Measurements from ENCODE around the gene COL6A2.
"Not testable (repeated sequence)": the region's sequence is repeated elsewhere in the genome, so short reads cannot be mapped to it uniquely, and the experiment has no call there.

The COL6A2 gene

DNA sequence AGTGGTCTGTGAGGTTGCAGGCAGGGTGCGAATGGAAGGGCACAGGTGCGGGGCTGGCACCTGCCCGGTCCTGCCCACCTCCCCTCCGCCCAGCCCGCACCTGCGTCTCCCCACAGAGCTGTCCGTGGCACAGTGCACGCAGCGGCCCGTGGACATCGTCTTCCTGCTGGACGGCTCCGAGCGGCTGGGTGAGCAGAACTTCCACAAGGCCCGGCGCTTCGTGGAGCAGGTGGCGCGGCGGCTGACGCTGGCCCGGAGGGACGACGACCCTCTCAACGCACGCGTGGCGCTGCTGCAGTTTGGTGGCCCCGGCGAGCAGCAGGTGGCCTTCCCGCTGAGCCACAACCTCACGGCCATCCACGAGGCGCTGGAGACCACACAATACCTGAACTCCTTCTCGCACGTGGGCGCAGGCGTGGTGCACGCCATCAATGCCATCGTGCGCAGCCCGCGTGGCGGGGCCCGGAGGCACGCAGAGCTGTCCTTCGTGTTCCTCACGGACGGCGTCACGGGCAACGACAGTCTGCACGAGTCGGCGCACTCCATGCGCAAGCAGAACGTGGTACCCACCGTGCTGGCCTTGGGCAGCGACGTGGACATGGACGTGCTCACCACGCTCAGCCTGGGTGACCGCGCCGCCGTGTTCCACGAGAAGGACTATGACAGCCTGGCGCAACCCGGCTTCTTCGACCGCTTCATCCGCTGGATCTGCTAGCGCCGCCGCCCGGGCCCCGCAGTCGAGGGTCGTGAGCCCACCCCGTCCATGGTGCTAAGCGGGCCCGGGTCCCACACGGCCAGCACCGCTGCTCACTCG, 34.1 kb downstream of the COL6A2 start:
- DNase-seq (ENCODE audit: extremely low spot score), result no peak
- TF ChIP-seq L3MBTL2 (conservative IDR thresholded peaks at IDR 0.05) (no peak), ARNT (IDR thresholded peaks at IDR 0.05) (no peak), SUZ12 (IDR thresholded peaks at IDR 0.05) (no peak), FOXM1 (IDR thresholded peaks at IDR 0.05; ENCODE audit: borderline replicate concordance) (no peak), NFRKB (IDR thresholded peaks at IDR 0.05) (no peak), ZNF384 (IDR thresholded peaks at IDR 0.05) (no peak), SP1 (IDR thresholded peaks at IDR 0.05) (no peak), TARDBP (IDR thresholded peaks at IDR 0.05) (no peak), ELF4 (IDR thresholded peaks at IDR 0.05) (no peak), LEF1 (IDR thresholded peaks at IDR 0.05; ENCODE audit: borderline replicate concordance) (no peak), FOXK2 (IDR thresholded peaks at IDR 0.05) (no peak), BHLHE40 (IDR thresholded peaks at IDR 0.05; ENCODE audit: borderline replicate concordance) (no peak), FOXA1 (IDR thresholded peaks at IDR 0.05) (no peak), HDGF (IDR thresholded peaks at IDR 0.05; ENCODE audit: borderline replicate concordance) (no peak), CTBP1 (IDR thresholded peaks at IDR 0.05; ENCODE audit: borderline replicate concordance) (no peak)
- TF ChIP-seq, protein P1, sequence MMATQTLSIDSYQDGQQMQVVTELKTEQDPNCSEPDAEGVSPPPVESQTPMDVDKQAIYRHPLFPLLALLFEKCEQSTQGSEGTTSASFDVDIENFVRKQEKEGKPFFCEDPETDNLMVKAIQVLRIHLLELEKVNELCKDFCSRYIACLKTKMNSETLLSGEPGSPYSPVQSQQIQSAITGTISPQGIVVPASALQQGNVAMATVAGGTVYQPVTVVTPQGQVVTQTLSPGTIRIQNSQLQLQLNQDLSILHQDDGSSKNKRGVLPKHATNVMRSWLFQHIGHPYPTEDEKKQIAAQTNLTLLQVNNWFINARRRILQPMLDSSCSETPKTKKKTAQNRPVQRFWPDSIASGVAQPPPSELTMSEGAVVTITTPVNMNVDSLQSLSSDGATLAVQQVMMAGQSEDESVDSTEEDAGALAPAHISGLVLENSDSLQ (IDR thresholded peaks at IDR 0.05), result no peak
- POLR2A ChIA-PET, result no interaction called here
- CTCF ChIA-PET, result no interaction called here

DNA sequence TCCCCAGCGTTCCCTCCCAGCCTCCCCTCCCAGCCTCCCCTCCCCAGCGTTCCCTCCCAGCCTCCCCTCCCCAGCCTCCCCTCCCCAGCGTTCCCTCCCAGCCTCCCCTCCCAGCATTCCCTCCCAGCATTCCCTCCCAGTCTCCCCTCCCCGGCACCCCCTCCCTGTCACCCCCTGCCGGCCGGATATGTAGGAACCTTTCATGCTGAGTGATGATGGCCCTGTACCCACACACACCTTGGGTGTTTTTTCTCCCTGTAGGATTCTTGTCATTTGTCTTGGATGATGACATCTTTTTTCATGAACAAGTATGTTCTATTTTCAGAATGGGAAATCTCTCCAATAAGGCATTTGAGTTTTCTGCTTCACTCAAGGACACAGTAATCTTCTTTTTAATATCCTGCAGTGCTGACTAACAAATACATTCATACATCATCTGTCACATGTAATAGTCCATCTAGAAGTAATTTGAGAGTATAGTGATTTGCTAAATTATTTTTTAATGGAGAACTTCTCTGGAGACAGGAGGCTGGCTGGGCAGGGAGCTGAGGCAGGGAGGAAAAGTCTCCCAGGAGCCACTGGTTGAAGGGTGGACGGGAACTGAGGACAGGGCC, 38.0 kb downstream of the COL6A2 start:
- CTCF ChIA-PET, result no interaction called here
- TF ChIP-seq L3MBTL2 (conservative IDR thresholded peaks at IDR 0.05) (no peak), BHLHE40 (IDR thresholded peaks at IDR 0.05; ENCODE audit: borderline replicate concordance) (no peak), ELF4 (IDR thresholded peaks at IDR 0.05) (no peak), ARNT (IDR thresholded peaks at IDR 0.05) (no peak), SUZ12 (IDR thresholded peaks at IDR 0.05) (no peak)
- POLR2A ChIA-PET, result no interaction called here
- no peak for DNase-seq (ENCODE audit: extremely low spot score)

DNA sequence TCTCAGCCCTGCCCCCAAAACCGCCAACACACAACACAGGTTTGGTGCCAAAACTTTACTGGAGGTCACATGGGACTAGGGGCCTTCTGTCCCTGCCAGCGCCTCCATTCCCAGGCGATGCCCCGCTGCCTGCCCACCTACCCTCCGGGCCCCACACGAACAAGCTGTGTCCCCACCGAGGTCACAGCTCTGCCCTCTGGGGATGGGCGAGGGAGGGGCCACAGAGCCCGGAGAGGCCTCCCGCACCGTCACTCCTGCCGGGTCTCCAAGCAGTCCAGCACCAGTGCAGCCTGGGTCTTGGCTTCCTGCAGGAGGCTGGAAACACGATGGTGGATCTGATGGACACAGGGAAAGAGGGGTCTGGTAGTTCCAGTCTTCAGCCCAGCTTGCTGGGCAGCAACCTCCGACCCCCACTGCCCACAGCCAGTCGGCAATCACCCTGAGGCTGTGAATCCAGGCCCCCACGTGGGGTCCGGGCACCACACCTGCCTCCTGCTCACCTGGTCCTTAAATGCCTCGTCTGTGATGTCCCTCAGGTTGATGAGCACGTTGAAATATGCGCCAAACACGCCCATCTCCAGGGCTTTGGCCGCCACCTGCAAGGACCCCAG, 38.9 kb downstream of the COL6A2 start:
- no peak for DNase-seq (ENCODE audit: extremely low spot score)
- POLR2A ChIA-PET, result no interaction called here
- CTCF ChIA-PET, result no interaction called here
- no peak for TF ChIP-seq ZNF384 (IDR thresholded peaks at IDR 0.05)
- TF ChIP-seq FOXA1 (IDR thresholded peaks at IDR 0.05), result no peak
- TF ChIP-seq TARDBP (IDR thresholded peaks at IDR 0.05), result no peak
- no peak for TF ChIP-seq SP1 (IDR thresholded peaks at IDR 0.05)
- TF ChIP-seq, protein P1 (IDR thresholded peaks at IDR 0.05), result no peak
- no peak for TF ChIP-seq L3MBTL2 (conservative IDR thresholded peaks at IDR 0.05)
- TF ChIP-seq FOXM1 (IDR thresholded peaks at IDR 0.05; ENCODE audit: borderline replicate concordance), result no peak
- TF ChIP-seq HDGF (IDR thresholded peaks at IDR 0.05; ENCODE audit: borderline replicate concordance), result no peak
- TF ChIP-seq ELF4 (IDR thresholded peaks at IDR 0.05), result no peak
- no peak for TF ChIP-seq FOXK2 (IDR thresholded peaks at IDR 0.05)
- no peak for TF ChIP-seq NFRKB (IDR thresholded peaks at IDR 0.05)
- TF ChIP-seq SUZ12 (IDR thresholded peaks at IDR 0.05), result no peak
- no peak for TF ChIP-seq BHLHE40 (IDR thresholded peaks at IDR 0.05; ENCODE audit: borderline replicate concordance)

DNA sequence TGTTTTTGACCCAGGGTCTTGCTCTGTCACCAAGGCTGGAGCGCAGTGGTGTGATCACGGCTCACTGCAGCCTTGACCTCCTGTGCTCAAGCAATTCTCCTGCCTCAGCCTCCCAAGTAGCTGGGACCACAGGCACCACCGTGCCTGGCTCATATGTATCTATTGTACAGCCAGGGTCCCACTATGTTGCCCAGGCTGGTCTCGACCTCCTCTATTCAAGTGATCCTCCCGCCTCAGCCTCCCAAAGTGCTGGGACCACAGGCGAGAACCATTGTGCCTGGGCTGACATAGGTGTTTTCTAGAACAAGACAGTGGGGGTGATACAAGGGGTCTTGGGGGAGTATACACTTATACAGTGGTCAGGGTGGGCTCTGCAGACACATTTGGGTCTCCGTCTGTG, 40.0 kb downstream of the COL6A2 start:
- ChIA-PET CTCF (no interaction called here), POLR2A (no interaction called here)
- DNase-seq (ENCODE audit: extremely low spot score), result no peak
- TF ChIP-seq LEF1 (IDR thresholded peaks at IDR 0.05; ENCODE audit: borderline replicate concordance) (no peak), SUZ12 (IDR thresholded peaks at IDR 0.05) (no peak)

DNA sequence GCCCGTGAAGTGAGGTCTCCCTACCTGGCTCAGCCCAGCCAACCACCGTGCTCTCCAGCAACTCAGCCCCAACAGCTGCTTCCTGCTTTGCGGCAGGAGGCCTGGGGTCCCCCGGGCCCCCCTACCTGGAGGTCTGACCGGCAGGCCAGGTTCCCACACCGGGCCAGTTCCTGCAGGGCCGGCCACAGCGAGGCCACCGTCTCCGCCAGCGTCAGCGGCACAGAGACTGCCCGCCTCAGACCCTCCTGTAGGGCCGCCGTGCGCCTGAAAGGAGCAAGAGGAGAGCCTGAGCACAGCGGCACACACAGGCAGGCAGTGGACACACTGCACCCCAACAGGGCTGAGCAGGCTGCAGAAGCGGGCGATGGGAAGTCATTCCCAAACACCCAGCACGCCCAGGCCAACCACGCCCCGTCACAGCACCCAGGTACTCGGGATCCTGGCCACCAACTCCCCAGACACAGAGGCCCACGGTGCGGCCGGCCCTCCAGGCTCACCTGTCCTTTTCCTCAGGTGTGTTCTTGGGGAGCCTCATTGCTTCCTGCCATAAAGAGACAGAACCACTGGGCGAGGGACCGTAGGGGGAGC, 40.6 kb downstream of the COL6A2 start:
- CTCF ChIA-PET, result no interaction called here
- no peak for DNase-seq (ENCODE audit: extremely low spot score)
- TF ChIP-seq NFRKB (IDR thresholded peaks at IDR 0.05) (no peak), FOXK2 (IDR thresholded peaks at IDR 0.05) (no peak), SP1 (IDR thresholded peaks at IDR 0.05) (no peak), SUZ12 (IDR thresholded peaks at IDR 0.05) (no peak), CTBP1 (IDR thresholded peaks at IDR 0.05; ENCODE audit: borderline replicate concordance) (no peak), FOXM1 (IDR thresholded peaks at IDR 0.05; ENCODE audit: borderline replicate concordance) (no peak), HDGF (IDR thresholded peaks at IDR 0.05; ENCODE audit: borderline replicate concordance) (no peak), LEF1 (IDR thresholded peaks at IDR 0.05; ENCODE audit: borderline replicate concordance) (no peak), ARNT (IDR thresholded peaks at IDR 0.05) (no peak), L3MBTL2 (conservative IDR thresholded peaks at IDR 0.05) (no peak), ZNF384 (IDR thresholded peaks at IDR 0.05) (no peak)
- TF ChIP-seq, protein P1 (IDR thresholded peaks at IDR 0.05), result no peak
- POLR2A ChIA-PET, result no interaction called here

DNA sequence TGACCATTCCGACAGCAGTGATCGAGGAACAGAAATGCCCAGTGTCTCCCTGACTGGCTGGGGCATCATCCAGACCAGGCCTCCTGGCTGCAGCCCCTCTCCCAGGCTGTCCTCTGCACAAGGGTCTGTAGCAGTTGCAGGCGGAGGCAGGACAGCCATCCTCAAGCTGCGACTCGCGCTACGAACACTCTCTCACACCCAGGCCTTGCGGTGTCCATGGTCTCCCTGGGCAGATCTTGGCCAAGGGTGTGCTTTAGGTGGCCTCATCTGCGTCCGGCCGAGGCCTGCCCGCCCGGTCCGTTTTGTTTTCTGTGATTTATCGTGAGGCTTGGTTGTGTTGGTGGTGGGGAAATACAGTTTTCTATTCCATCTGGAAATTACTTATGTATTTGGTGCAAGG, 41.8 kb downstream of the COL6A2 start:
- no peak for DNase-seq (ENCODE audit: extremely low spot score)
- POLR2A ChIA-PET, result no interaction called here
- TF ChIP-seq ELF4 (IDR thresholded peaks at IDR 0.05) (no peak), TARDBP (IDR thresholded peaks at IDR 0.05) (no peak), SP1 (IDR thresholded peaks at IDR 0.05) (no peak), NFRKB (IDR thresholded peaks at IDR 0.05) (no peak), ARNT (IDR thresholded peaks at IDR 0.05) (no peak), BHLHE40 (IDR thresholded peaks at IDR 0.05; ENCODE audit: borderline replicate concordance) (no peak), FOXM1 (IDR thresholded peaks at IDR 0.05; ENCODE audit: borderline replicate concordance) (no peak), FOXK2 (IDR thresholded peaks at IDR 0.05) (no peak), SUZ12 (IDR thresholded peaks at IDR 0.05) (no peak), ZNF384 (IDR thresholded peaks at IDR 0.05) (no peak), FOXA1 (IDR thresholded peaks at IDR 0.05) (no peak), L3MBTL2 (conservative IDR thresholded peaks at IDR 0.05) (no peak), CTBP1 (IDR thresholded peaks at IDR 0.05; ENCODE audit: borderline replicate concordance) (no peak), HDGF (IDR thresholded peaks at IDR 0.05; ENCODE audit: borderline replicate concordance) (no peak), LEF1 (IDR thresholded peaks at IDR 0.05; ENCODE audit: borderline replicate concordance) (no peak)
- TF ChIP-seq, protein P1 (IDR thresholded peaks at IDR 0.05), result no peak
- CTCF ChIA-PET, result interaction anchor here (0.6 kb wide), 1 partner anchor 206 kb away, joined by 3 read pairs; no protein-coding TSS in a partner anchor

DNA sequence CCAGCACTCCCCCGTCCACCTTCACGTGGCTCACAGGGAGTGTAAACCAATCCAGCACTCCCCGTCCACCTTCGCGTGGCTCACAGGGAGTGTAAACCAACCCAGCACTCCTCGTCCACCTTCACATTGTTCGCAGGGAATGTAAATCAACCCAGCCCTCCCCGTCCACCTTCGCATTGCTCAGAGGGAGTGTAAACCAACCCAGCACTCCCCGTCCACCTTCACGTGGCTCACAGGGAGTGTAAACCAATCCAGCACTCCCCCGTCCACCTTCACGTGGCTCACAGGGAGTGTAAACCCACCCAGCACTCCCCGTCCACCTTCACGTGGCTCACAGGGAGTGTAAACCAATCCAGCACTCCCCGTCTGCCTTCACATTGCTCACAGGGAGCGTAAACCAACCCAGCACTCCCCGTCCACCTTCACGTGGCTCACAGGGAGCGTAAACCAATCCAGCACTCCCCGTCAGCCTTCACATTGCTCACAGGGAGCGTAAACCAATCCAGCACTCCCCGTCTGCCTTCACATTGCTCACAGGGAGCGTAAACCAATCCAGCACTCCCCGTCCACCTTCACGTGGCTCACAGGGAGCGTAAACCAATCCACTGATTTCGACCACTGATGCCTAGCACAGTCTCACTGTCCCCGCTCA, 42.6 kb downstream of the COL6A2 start:
- CTCF ChIA-PET, result interaction anchor here (1.7 kb wide), 1 partner anchor 13 kb away, joined by 7 read pairs; no protein-coding TSS in a partner anchor
- POLR2A ChIA-PET; DNase-seq (ENCODE audit: extremely low spot score): not testable (repeated sequence)

All from HEK293T (cell line).